HG03469 (cell line): Measurements from ENCODE around the gene FOXL3.
"Not testable (repeated sequence)": the region's sequence is repeated elsewhere in the genome, so short reads cannot be mapped to it uniquely, and the experiment has no call there.

Experiments
- ATAC-seq: cut with Tn5 transposase; IDR thresholded peaks from one replicate; pipeline ENCODE4 v1.9.1; 2021; ENCODE audit warnings: mild to moderate bottlenecking, moderate library complexity, moderate number of reproducible peaks; ENCODE audit not compliant: unreplicated experiment

Gene FOXL3

GRCh38 chr7:254337-255037 is 35.5 kb upstream of the FOXL3 start:
- ATAC-seq = no peak

GRCh38 chr7:255038-255435 is 34.9 kb upstream of the FOXL3 start:
- no peak for ATAC-seq

- ATAC-seq = no peak
Observed at GRCh38 chr7:255721-256361, 34.1 kb upstream of the FOXL3 start.

DNA sequence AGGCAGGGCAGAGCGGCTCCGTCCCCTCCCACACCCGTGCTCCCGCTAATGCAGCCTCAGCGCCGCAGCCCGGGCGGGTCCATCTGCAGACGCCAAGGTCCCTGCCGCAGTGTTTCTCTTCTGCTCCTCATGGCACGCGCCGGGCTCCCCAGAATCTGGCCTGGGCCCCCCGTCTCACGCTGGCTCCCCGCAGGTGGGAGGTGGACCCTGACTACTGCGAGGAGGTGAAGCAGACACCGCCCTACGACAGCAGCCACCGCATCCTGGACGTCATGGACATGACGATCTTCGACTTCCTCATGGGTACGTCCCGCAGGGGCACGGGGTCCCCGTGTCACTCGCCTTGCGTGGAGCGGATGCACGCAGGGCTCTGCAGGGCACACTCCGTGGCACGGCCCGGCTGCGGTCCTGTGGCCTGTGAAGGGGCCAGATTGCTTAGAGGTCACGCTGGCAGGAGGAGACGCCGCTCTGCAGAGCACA is 33.5 kb upstream of the FOXL3 start:
- ATAC-seq = no peak

DNA sequence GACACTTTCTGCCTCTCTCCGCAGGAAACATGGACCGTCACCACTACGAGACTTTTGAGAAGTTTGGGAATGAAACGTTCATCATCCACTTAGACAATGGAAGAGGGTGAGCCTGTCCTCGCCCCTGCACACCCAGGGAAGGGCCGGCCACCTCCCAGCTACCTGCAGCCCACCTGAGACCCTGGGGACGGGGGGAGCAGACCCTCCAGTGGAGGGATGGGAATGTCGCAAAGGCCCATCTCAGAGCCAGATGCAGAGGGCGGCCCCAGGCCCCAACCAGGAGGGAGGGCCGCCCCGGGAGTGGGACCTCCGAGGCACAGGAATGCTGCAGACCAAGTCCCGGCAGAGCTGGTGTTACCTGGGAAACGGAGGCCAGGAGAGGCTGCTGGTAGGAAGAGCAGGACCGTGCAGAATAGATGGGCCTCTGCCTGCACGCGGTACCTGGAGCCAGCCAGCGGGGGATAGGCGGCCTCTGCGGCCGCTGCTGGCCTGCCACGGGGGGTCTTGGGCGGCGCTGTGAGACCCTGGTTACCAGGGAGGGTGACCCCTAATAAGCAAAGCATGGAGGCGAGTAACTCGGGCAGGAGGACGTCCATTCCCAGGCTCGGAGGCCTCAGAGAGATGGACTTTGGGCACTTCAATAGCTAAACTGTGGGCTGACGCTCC is 32.9 kb upstream of the FOXL3 start:
- no peak for ATAC-seq

DNA sequence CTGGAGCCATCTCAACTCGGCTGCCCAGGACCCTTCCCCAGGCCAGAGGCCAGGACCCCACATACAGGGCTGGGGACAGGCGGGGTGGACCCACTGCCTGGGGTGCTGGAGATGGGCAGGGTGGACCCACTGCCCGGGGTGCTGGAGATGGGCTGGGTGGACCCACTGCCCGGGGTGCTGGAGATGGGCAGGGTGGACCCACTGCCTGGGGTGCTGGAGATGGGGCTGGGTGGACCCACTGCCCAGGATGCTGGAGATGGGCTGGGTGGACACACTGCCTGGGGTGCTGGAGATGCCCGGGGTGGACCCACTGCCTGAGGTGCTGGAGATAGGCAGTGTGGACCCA is 32.4 kb upstream of the FOXL3 start:
- ATAC-seq = no peak

GRCh38 chr7:258476-259190 is 31.3 kb upstream of the FOXL3 start:
- ATAC-seq = no peak

GRCh38 chr7:259191-259505 is 30.8 kb upstream of the FOXL3 start:
- no peak for ATAC-seq

DNA sequence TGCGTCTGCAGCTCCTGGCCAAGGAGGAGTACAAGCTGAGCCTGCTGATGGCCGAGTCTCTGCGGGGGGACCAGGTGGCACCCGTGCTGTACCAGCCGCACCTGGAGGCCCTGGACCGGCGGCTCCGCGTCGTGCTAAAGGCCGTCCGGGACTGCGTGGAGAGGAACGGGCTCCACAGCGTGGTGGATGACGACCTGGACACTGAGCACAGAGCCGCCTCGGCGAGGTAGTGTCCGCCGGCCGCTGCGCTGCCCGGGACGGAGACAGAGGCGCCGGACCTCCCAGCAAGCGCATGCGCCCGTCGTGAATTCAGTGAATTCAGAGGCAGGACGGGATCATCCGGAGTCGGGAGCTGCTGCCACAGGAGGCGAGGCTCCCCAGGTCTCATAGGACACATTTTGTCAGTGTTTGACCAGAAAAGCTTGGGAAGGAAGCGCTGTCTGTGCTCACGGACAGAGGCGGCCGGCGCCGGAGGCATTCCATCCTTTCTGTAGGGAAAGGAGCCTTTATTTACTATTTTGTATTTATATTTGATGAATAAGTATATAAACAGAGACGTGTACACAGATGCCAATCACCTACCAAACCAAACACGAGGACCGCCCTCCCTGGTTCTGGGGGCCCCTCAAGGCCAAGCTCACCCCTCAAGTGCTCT is 30.1 kb upstream of the FOXL3 start:
- no peak for ATAC-seq

- ATAC-seq = no peak
Observed at GRCh38 chr7:260441-261281, 29.3 kb upstream of the FOXL3 start.

DNA sequence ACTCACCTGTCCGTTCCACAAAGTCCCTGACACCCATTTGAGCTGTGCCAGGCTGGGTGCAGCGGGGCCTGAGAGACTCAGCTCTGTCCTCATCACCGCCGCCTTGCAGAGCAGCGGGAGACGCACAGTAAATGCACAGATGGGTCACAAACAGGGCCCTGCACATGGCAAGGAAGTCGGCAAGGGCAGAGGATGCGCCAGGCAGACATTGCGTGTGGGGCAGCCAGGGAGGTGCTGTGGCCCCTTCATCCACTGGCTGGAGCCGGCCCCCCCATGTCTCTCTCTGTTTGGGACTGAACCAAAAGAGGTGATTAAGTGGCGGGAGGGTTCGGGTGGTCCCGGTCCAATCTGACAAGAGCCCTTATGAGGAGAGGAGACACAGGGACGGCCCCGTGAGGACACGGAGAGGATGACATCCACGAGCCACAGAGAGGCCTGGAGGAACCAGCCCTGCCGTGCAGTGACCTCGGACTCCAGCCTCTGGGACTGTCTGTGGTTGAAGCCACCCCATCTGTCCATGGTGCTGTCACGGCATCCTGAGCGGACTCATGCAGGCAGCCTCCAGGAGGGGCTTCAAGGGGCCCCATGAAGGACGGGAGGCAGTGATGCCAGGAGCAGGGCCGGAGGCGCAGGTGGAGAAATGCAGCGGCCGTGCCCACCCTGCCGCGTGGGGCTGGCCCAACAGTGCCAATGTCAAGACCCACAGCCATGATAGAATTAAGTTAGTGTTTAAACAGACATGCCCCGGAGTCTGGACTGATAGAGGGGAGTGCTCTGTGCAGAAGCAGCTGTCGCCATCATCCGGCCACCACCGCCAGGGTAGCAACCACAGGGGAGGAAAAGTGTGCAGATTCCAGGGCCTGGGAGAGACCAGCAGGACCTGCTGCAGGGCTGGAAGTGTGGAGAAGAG is 28.4 kb upstream of the FOXL3 start:
- no peak for ATAC-seq

DNA sequence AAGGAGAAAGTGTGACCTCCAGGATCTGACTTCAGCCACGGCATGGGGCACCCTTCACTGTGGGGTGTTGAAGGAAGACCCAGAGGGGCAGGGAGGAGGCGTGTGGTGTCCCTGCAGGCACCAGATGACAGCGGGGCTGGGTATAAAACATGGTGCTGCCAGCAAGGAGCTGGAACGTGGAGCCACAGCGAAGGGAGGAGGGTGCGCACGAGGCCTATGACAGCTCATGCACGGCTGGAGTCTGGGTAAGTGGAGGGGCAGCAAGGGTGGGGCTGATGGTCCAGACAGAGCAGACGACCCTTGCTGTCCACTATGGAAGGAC is 27.8 kb upstream of the FOXL3 start:
- no peak for ATAC-seq

GRCh38 chr7:262631-263311 is 27.2 kb upstream of the FOXL3 start:
- not testable (repeated sequence) for ATAC-seq

DNA sequence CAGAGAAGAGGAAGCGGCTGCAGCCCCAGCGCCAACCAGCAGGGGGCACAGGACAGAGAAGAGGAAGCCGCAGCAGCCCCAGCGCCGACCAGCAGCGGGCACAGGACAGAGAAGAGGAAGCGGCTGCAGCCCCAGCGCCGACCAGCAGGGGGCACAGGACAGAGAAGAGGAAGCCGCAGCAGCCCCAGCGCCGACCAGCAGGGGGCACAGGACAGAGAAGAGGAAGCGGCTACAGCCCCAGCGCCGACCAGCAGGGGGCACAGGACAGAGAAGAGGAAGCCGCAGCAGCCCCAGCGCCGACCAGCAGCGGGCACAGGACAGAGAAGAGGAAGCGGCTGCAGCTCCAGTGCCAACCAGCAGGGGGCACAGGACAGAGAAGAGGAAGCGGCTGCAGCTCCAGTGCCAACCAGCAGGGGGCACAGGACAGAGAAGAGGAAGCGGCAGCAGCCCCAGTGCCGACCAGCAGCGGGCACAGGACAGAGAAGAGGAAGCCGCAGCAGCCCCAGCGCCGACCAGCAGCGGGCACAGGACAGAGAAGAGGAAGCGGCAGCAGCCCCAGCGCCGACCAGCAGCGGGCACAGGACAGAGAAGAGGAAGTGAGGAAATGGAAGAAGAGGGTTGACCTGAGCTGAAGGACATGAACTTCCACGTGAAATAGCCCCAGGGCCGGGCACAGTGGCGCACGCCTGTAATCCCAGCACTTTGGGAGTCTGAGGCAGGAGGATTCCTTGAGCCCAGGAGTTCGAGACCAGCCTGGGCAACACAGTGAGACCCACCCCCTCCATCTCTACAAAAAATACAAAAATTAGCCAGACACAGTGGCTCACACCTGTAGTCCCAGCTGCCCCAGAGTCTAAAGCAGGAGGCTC is 26.3 kb upstream of the FOXL3 start:
- not testable (repeated sequence) for ATAC-seq

- no peak for ATAC-seq
Observed at GRCh38 chr7:264541-265191, 25.3 kb upstream of the FOXL3 start.

GRCh38 chr7:265192-265997 is 24.6 kb upstream of the FOXL3 start:
- no peak for ATAC-seq
